Mucosa of stomach (tissue), 1 donor: ENCODE results near the gene SEMA3D.

Source experiments
- H3K27me3 ChIP-seq: one replicate; pipeline ENCODE4 v1.7.0; 2013; ENCODE audit warnings: mild to moderate bottlenecking, low read length; ENCODE audit not compliant: control insufficient read depth, insufficient read depth
- H3K36me3 ChIP-seq: one replicate; pipeline ENCODE4 v1.7.0; 2013; ENCODE audit warnings: low read length; ENCODE audit not compliant: control insufficient read depth, insufficient read depth
- H3K4me1 ChIP-seq: one replicate; pipeline ENCODE4 v1.7.0; 2013; ENCODE audit warnings: mild to moderate bottlenecking, low read length; ENCODE audit not compliant: control insufficient read depth, insufficient read depth
- H3K4me3 ChIP-seq: one replicate; pipeline ENCODE4 v1.7.0; 2013; ENCODE audit warnings: low read length
- H3K9ac ChIP-seq: one replicate; pipeline ENCODE4 v1.7.0; 2013; ENCODE audit warnings: mild to moderate bottlenecking, low read length, moderate library complexity
- H3K9me3 ChIP-seq: one replicate; pipeline ENCODE4 v1.7.0; 2013; ENCODE audit warnings: mild to moderate bottlenecking, low read length, moderate library complexity; ENCODE audit not compliant: control insufficient read depth
- donor health status: Pancreatic carcinoma.

SEMA3D gene

DNA sequence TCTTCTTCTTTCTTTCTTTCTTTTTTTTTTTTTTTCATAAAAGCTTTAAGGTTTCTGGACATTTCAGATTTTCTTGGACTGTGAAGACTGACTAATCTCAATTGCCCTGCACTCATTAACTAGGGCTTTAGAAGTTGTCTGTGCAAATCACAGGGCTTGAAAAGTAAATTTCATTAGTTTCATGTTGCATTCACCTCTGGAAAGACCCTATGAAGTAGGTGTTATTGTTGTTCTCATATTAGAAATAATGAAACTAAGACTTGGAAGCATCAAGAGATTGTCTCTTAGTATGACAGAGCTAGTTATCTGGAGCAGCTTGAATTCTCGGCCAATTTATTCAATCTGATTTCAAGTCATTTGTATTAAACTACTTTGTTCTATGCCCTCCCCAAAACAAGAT, 28.2 kb upstream of the SEMA3D start:
- H3K27me3 ChIP-seq: no peaks in the 10 kb centered on the region
- H3K36me3 ChIP-seq: no peaks in the 10 kb centered on the region
- H3K4me1 ChIP-seq: no peaks in the 10 kb centered on the region
- no peaks in the 10 kb centered on the region for H3K9me3 ChIP-seq
- H3K9ac ChIP-seq: no peak overlapping the region
- H3K4me3 ChIP-seq: no peak overlapping the region

DNA sequence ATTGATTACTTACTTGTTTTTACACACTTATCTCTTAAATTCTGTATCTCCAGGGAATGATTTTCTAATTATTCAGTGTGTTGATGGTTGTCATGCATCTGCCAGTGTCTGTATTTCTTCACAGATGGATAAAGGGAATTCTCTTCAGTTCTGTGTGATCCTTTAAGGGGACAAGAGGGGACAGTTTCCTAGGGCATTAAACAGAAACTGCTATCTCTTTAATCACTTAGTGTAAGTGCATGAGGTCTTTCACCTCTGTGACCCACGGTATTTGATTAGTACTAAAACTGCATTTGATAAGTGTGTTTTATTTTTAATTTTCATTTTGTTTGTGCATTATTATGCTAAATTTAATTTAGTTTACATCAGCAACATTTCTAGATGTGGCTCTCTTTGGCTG, 26.6 kb upstream of the SEMA3D start:
- Histone ChIP-seq H3K27me3 (no peaks in the 10 kb centered on the region), H3K4me1 (no peaks in the 10 kb centered on the region), H3K9ac (no peak overlapping the region), H3K4me3 (no peak overlapping the region), H3K36me3 (no peaks in the 10 kb centered on the region), H3K9me3 (no peaks in the 10 kb centered on the region)

- no peaks in the 10 kb centered on the region for H3K4me1 ChIP-seq
- no peaks in the 10 kb centered on the region for H3K9me3 ChIP-seq
- no peak overlapping the region for H3K9ac ChIP-seq
- no peaks in the 10 kb centered on the region for H3K36me3 ChIP-seq
- H3K4me3 ChIP-seq: no peak overlapping the region
- no peaks in the 10 kb centered on the region for H3K27me3 ChIP-seq
Observed at GRCh38 chr7:85205754-85206153, 18.9 kb upstream of the SEMA3D start.

GRCh38 chr7:85204496-85204895, 17.6 kb upstream of the SEMA3D start:
- Histone ChIP-seq H3K27me3 (no peaks in the 10 kb centered on the region), H3K36me3 (no peaks in the 10 kb centered on the region), H3K4me3 (no peak overlapping the region), H3K9ac (no peak overlapping the region), H3K9me3 (no peaks in the 10 kb centered on the region), H3K4me1 (no peaks in the 10 kb centered on the region)

- Histone ChIP-seq H3K9me3 (no peaks in the 10 kb centered on the region), H3K9ac (no peak overlapping the region), H3K4me1 (no peaks in the 10 kb centered on the region), H3K27me3 (no peaks in the 10 kb centered on the region), H3K4me3 (no peak overlapping the region), H3K36me3 (no peaks in the 10 kb centered on the region)
Observed at GRCh38 chr7:85204061-85204460, 17.2 kb upstream of the SEMA3D start.

- no peaks in the 10 kb centered on the region for H3K4me1 ChIP-seq
- no peak overlapping the region for H3K4me3 ChIP-seq
- H3K36me3 ChIP-seq: no peaks in the 10 kb centered on the region
- H3K27me3 ChIP-seq: no peaks in the 10 kb centered on the region
- H3K9ac ChIP-seq: no peak overlapping the region
- H3K9me3 ChIP-seq: no peaks in the 10 kb centered on the region
Observed at GRCh38 chr7:85201209-85201608, 14.4 kb upstream of the SEMA3D start.

- Histone ChIP-seq H3K4me3 (no peak overlapping the region), H3K9ac (no peak overlapping the region), H3K27me3 (no peaks in the 10 kb centered on the region)
Observed at GRCh38 chr7:85196696-85197095, 9.8 kb upstream of the SEMA3D start.

DNA sequence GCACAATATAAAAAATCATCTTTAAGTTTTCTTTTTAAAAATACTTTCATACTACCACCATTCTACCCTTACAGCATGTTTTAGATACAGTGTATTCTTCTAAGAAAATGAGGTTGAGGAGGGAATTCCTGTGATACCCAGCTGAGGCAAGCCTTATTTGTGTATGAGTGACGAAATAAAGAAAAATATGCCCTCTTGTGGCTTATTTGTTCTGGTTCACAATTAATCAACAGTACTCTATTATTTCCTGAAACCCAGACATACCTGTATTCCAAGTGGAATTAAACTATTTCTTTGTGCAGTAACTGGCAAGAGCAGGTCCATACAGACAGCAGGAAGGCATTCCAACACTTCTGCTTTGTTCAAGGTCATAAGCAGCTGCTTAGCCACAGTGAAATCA, 4.5 kb upstream of the SEMA3D start:
- Histone ChIP-seq H3K4me1 (peaks cover under 1% of the 10 kb centered on the region), H3K36me3 (no peaks in the 10 kb centered on the region), H3K4me3 (no peak overlapping the region)

More at GRCh38 chr7:85196696-85197095, 9.8 kb upstream of the SEMA3D start:
- Histone ChIP-seq H3K9me3 (no peaks in the 10 kb centered on the region), H3K36me3 (no peaks in the 10 kb centered on the region), H3K4me1 (no peaks in the 10 kb centered on the region)

DNA sequence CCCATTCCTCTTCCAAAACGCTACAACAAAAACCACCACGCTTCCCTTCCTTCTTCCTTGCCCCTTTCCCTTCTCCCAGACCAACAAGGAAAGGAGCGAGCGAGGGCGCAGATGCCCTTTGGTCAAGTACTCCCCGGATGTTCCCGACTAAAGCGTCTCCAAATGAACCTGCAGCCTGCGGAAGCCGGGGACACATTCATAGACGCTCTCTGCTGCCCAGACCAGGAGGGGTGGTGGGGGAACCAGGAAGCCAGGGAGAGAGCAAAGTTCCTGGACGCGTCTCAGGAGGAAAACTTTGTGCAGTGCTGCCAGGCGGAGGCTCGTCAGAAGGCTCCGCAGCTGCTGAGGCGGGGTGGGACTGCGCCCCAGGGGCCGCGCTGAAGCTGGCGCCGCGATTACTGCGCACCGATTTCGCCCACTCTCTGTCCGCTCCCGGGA, 754 bp downstream of the SEMA3D start:
- no peaks in the 10 kb centered on the region for H3K36me3 ChIP-seq
- H3K9me3 ChIP-seq: no peaks in the 10 kb centered on the region
- H3K4me1 ChIP-seq: peaks cover 5% of the 10 kb centered on the region
- H3K9ac ChIP-seq: peak overlapping the region; percentile 31
- H3K4me3 ChIP-seq: no peak overlapping the region
- peaks cover 33% of the 10 kb centered on the region for H3K27me3 ChIP-seq

More for the DNA sequence above, 4.5 kb upstream of the SEMA3D start:
- Histone ChIP-seq H3K9me3 (no peaks in the 10 kb centered on the region), H3K9ac (no peak overlapping the region), H3K27me3 (peaks cover 14% of the 10 kb centered on the region)

DNA sequence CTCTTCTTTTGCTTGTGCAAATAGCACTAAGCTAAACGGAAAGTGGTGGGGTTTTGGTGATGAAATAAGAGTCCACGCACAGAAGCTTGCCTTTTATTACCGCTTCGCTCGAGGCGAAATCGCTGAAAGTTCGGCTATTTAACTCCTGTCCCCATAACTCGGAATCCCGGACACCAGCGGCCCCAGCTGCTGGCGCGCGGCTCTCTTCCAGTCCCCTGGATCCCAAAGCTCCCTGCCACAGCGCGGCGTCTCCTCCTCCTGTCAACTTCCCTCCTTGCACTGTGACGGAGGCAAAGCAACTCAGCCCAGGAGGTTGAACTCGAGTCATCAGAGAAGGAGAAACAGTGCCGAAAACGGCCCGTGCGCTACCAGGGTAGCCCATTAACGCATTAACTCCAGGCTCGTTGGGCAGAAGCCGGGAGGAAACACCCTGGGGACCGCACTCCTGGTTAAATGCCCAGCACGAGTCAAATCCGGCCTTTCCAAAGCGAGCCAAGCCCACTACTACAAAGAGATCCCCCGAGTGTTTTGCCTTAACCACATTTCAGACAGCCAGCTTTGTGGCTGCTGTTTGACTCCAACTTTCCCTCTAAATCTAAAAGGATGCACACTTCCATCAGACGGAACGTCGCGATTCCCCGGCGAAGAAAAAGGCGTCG, 1.3 kb downstream of the SEMA3D start:
- Histone ChIP-seq H3K36me3 (no peaks in the 10 kb centered on the region), H3K9ac (peak overlapping the region; percentile 31), H3K4me1 (peaks cover 5% of the 10 kb centered on the region), H3K9me3 (no peaks in the 10 kb centered on the region), H3K4me3 (no peak overlapping the region), H3K27me3 (peaks cover 33% of the 10 kb centered on the region)

DNA sequence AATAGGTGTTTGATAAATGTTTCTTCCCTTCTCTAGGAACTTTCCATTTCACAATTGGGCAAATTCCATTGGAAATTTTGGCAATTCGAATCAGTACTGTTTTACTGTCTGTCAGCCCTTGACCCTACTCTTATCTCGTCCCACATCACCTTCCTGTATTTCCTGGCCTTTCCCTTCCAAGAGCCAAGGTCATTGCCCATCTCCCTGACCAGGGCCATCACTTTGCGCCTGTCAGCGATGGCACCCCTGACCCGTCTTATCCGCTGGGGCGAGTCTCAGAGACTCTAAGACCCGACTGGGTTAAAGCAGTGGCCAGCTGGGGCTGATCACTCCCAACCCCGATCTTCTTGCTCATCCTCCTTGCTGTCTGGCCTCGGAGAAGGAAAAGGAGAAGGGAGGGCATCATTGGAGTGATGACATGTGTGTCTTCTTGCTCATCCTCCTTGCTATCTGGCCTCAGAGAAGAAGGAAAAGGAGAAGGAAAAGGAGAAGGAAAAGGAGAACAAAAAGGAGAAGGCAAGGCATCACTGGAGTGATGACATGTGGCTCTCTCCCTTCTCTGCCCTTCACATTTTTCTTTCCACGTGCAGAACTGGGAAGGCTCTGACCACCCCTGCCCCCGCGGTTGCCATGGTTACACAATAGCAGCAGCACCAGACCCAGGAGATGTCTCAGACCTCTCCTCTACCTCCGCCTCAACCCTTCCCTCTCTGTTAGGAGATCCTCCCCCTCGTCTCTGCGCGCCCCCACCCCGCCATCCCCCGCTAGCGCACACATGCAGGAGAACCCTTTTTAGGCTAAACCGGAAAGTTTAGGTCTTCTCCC, 2.0 kb downstream of the SEMA3D start:
- peak overlapping the region; percentile 31 for H3K9ac ChIP-seq
- H3K4me3 ChIP-seq: no peak overlapping the region
- H3K36me3 ChIP-seq: no peaks in the 10 kb centered on the region
- H3K27me3 ChIP-seq: peaks cover 33% of the 10 kb centered on the region
- peaks cover 5% of the 10 kb centered on the region for H3K4me1 ChIP-seq
- no peaks in the 10 kb centered on the region for H3K9me3 ChIP-seq

DNA sequence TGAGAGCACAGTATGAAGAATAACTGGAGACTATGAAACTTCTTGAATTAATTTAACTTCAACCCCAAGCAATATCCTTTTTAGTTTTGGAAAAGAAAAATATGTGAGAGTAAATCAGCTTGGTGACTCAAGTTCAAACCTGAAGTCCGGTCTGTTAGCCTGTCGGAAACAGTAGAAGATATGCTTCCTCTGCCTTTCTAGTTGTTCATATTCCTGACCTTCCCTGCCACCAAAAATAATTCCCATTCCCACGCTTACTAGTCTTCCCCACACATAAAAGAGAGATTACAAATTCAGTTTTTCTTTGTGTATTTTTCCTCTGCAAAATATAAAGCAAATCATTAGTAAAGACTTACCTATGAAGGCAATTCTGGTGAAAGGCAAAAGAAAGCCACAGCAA, 3.6 kb downstream of the SEMA3D start:
- peaks cover 33% of the 10 kb centered on the region for H3K27me3 ChIP-seq

More for the DNA sequence above, 3.6 kb downstream of the SEMA3D start:
- H3K36me3 ChIP-seq: no peaks in the 10 kb centered on the region
- H3K9ac ChIP-seq: no peak overlapping the region
- H3K4me3 ChIP-seq: no peak overlapping the region
- no peaks in the 10 kb centered on the region for H3K9me3 ChIP-seq
- H3K4me1 ChIP-seq: peaks cover 5% of the 10 kb centered on the region
